HG03025 (cell line): ENCODE measurements around the gene SMIM22.
"Not testable (repeated sequence)": the region's sequence is repeated elsewhere in the genome, so short reads cannot be mapped to it uniquely, and the experiment has no call there.

Source experiments
- ATAC-seq: cut with Tn5 transposase; IDR thresholded peaks from one replicate; pipeline ENCODE4 v1.9.1; 2021; ENCODE audit warnings: mild to moderate bottlenecking, moderate library complexity; ENCODE audit not compliant: unreplicated experiment, low FRiP score

The SMIM22 gene

GRCh38 chr16:4768549-4769305, 26.4 kb upstream of the SMIM22 start:
- ATAC-seq: peak; percentile 52

- no peak for ATAC-seq
These were observed 25.9 kb upstream of the SMIM22 start for GRCh38 chr16:4769306-4769638.

- no peak for ATAC-seq
These were observed 23.5 kb upstream of the SMIM22 start for GRCh38 chr16:4771646-4772045.

GRCh38 chr16:4772351-4772750, 22.8 kb upstream of the SMIM22 start:
- no peak for ATAC-seq

GRCh38 chr16:4775005-4775404, 20.2 kb upstream of the SMIM22 start:
- no peak for ATAC-seq

GRCh38 chr16:4776141-4776705, 18.9 kb upstream of the SMIM22 start:
- no peak for ATAC-seq

- no peak for ATAC-seq
These were observed 17.7 kb upstream of the SMIM22 start for GRCh38 chr16:4777339-4778049.

- no peak for ATAC-seq
These were observed 17.1 kb upstream of the SMIM22 start for GRCh38 chr16:4778050-4778392.

GRCh38 chr16:4780235-4780634, 14.9 kb upstream of the SMIM22 start:
- no peak for ATAC-seq

GRCh38 chr16:4783251-4783950, 11.8 kb upstream of the SMIM22 start:
- no peak for ATAC-seq

GRCh38 chr16:4783951-4784336, 11.2 kb upstream of the SMIM22 start:
- no peak for ATAC-seq

GRCh38 chr16:4784444-4784987, 10.7 kb upstream of the SMIM22 start:
- not testable (repeated sequence) for ATAC-seq

- ATAC-seq: no peak
These were observed 9.3 kb upstream of the SMIM22 start for GRCh38 chr16:4785758-4786433.

- ATAC-seq: no peak
These were observed 8.1 kb upstream of the SMIM22 start for GRCh38 chr16:4787068-4787467.

- ATAC-seq: no peak
These were observed 7.3 kb upstream of the SMIM22 start, which contains the start of gene SEPTIN12 for GRCh38 chr16:4787627-4788482. Gene SEPTIN12, minus strand, starts transcription at chr16:4788345. Its CDS starts 700 bp downstream, at chr16:4787645.

- no peak for ATAC-seq
These were observed 6.7 kb upstream of the SMIM22 start for GRCh38 chr16:4788489-4788889.

- no peak for ATAC-seq
These were observed 6.3 kb upstream of the SMIM22 start for GRCh38 chr16:4788910-4789309.

GRCh38 chr16:4790261-4790660, 4.9 kb upstream of the SMIM22 start:
- ATAC-seq: no peak

- ATAC-seq: no peak
These were observed 4.3 kb upstream of the SMIM22 start for GRCh38 chr16:4790871-4791270.
